ENCODE results near the gene LRRK1.

The LRRK1 gene

DNA sequence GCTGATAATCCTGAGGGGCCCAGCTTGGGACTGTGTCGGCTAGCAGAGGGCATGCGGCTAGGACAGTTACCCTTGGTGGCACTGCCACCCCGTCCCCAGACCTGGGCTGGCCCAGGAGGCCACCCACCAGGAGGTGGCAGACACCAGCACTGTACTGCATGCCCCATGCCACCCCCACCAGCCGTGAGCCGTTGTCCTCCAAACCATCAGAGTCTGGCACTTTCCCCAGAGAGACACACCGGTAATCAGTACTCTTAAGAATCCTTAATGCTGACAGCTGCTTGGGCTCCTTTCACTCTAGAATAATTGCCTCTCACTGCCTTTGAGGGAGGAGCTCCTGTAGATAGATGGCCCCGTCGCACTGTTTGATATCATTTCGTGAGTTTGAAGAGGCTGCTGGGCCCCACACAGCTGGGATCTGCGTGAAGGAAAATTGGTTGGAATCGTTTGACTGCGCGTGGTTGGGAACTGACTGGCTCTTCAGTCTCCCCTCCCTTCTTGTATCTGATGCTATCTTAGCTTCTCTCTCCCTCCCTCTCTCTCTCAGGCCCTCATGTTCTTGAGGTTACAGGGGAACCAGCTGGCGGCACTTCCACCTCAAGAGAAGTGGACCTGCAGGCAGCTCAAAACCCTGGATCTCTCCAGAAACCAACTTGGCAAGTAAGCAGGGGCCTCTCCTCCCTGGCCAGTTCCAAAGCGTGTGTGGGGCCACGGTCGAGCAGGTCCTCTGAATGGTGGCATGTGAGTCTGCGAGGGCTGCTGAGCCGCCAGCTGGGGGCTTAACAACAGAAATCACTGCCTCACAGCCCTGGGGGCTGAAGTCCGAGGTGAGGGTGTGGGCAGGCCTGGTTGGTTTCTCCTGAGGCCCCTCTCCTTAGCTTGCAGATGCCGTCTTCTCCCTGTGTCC lies 94.9 kb downstream of the LRRK1 start:
- TF ChIP-seq, protein P1, sequence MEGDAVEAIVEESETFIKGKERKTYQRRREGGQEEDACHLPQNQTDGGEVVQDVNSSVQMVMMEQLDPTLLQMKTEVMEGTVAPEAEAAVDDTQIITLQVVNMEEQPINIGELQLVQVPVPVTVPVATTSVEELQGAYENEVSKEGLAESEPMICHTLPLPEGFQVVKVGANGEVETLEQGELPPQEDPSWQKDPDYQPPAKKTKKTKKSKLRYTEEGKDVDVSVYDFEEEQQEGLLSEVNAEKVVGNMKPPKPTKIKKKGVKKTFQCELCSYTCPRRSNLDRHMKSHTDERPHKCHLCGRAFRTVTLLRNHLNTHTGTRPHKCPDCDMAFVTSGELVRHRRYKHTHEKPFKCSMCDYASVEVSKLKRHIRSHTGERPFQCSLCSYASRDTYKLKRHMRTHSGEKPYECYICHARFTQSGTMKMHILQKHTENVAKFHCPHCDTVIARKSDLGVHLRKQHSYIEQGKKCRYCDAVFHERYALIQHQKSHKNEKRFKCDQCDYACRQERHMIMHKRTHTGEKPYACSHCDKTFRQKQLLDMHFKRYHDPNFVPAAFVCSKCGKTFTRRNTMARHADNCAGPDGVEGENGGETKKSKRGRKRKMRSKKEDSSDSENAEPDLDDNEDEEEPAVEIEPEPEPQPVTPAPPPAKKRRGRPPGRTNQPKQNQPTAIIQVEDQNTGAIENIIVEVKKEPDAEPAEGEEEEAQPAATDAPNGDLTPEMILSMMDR (conservative IDR thresholded peaks at IDR 0.05; ENCODE audit: low read depth, low read length) = no peak
- no peak overlapping the region for H3K4me3 ChIP-seq (ENCODE audit: low read depth, low read length)
- no peak for DNase-seq (ENCODE audit: low read depth)

DNA sequence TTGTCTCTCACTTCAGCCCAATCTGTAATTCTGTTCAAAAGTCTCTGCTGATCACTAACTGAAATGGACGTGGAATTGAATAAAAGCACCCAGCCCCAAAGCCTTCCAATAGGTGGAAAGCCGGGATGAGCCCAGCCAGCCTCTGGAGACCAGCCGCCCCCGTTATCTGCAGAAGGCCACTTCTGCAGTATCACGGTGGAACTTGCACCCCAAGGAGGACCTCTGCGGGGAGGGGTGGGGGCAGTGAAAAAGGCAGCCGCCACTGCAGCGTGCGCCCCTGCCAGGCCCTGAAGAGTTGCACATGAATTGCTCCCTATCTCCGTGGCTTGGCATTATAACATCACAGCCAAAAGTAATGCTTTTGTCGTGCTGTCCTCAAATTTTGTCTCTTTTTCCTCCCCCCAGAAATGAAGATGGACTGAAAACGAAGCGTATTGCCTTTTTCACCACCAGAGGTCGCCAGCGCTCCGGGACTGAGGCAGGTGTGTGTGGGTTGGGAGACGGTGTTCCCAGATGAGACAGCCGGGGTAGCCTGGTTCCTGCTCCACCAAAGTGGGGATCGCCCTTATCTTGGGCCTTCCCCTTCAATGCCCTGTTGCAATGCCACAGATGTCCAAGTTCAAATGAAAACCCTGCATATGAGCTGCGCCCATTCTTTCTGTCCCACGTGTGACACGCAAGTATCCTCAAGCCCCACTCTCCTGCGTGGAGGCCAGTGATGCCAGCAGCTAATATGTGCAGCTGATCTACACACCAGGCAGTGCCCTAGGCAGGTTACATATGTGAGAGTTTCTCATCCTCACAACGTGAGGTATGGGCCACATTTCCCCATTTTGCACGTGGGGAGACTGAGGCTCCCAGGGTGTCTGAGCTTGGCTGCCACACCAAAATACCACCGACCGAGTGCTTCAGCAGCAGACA lies 96.0 kb downstream of the LRRK1 start:
- DNase-seq (ENCODE audit: low read depth) = peak; percentile 81
- no peak overlapping the region for H3K4me3 ChIP-seq (ENCODE audit: low read depth, low read length)
- TF ChIP-seq, protein P1 (conservative IDR thresholded peaks at IDR 0.05; ENCODE audit: low read depth, low read length) = peak; percentile 98

DNA sequence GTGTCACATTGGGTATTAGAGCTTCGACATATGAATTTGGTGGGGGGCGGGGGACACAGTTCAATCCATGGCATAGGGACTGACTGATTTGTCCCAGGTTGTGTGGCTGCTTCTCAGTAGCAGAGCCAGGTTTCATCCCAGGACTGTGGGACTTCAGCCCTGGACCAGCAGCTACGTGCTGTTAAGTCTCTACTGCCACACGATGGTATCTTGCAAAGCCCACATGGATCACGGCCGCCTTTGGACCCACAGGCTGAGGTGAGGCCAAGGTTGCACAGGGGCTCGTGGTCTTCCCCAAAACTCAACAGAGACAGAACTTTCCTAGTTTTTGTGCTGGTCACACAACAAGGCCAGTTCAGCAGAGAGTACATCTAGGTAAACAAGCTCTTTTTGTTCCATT lies 97.4 kb downstream of the LRRK1 start:
- no peak overlapping the region for H3K4me3 ChIP-seq (ENCODE audit: low read depth, low read length)
- DNase-seq (ENCODE audit: low read depth) = no peak
- TF ChIP-seq, protein P1 (conservative IDR thresholded peaks at IDR 0.05; ENCODE audit: low read depth, low read length) = no peak

DNA sequence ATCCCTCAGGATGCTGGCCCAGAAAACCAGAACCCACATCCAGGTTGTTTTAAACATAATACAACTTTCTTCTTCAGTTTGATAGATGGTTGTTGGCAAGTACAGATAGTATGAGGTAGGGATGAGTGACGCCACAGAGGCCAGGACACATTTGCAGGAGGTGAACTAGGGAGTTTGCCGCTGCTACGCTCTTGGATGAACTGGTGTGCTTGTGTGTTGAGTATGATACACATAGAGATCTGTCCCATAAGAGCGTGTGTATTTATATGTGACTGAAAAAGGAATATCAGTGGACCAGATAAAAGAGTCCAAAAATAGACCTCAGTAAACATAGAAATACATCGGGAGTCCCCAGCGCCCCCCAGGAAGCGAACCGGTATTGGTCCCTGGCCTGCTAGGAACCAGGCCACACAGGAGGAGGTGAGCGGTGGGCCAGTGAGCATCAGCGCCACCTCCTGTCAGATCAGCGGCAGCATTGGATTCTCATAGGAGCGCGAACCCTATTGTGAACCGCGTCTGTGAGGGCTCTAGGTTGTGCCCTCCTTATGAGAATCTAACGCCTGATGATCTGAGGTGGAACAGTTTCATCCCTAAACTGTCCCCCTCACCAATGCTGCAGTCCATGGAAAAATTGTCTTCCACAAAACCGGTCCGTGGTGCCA lies 98.1 kb downstream of the LRRK1 start:
- DNase-seq (ENCODE audit: low read depth) = peak; percentile 26
- TF ChIP-seq, protein P1 (conservative IDR thresholded peaks at IDR 0.05; ENCODE audit: low read depth, low read length) = peak; percentile 43
- H3K4me3 ChIP-seq (ENCODE audit: low read depth, low read length) = no peak overlapping the region

DNA sequence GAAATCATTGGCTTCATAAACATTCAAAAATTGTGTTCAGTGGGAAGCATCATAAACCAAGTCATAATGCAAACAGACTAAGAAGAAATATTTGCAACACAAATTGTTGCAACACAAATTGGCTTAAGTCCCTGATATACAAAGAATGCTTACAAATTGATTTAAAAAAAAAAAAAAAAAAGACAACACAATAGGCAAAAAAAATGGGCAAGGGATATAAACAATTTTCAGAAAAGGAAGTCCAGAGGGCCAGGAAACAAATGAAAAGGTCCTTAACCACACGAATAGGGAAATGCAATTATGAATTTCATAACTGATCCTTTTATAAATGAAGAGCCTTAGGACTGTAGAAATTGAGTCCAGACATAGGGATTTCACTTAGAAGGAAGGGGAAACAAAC lies 98.9 kb downstream of the LRRK1 start:
- peak; percentile 78 for DNase-seq (ENCODE audit: low read depth)
- TF ChIP-seq, protein P1 (conservative IDR thresholded peaks at IDR 0.05; ENCODE audit: low read depth, low read length) = no peak
- no peak overlapping the region for H3K4me3 ChIP-seq (ENCODE audit: low read depth, low read length)

DNA sequence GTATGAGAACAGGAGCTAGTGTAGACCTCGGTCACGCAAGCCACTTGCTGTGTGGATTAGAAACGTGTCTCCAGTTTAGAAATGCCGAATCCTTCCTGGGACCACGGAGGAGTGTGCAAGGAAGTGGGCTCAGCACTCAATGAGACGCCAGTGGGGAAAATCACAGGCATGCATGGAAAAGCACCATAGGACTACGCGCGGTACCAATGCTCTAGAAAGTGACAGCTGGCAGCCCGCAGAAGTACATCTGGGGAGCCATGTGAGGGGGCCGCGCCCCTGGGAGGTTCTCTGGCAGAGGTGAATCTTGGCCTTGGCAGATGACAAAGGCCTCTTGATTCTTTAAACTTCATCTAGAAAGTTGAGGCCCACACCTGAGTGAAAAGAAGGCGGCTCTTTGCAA lies 99.3 kb downstream of the LRRK1 start:
- no peak for DNase-seq (ENCODE audit: low read depth)
- TF ChIP-seq, protein P1 (conservative IDR thresholded peaks at IDR 0.05; ENCODE audit: low read depth, low read length) = no peak

More for the DNA sequence above, 99.3 kb downstream of the LRRK1 start:
- H3K4me3 ChIP-seq (ENCODE audit: low read depth, low read length) = no peak overlapping the region
